Fibroblast of villous mesenchyme (primary cell): ENCODE results near the gene TRIM17. TPM values are rescaled to one million over a fixed set of nuclear protein-coding genes. Genes with fewer than 3 reads are reported as not detected.

ENCODE experiments used
- DNase-seq: peaks from one replicate; pipeline ENCODE4 v3.0.0-alpha.2; 2010; ENCODE audit warnings: low read depth
- H3K4me3 ChIP-seq: 2 replicates; pipeline ENCODE4 v1.5.1; 2011; ENCODE audit warnings: low read depth, mild to moderate bottlenecking, low read length
- CTCF ChIP-seq: IDR thresholded peaks from 2 replicates; pipeline ENCODE4 v1.5.1; 2012; ENCODE audit warnings: low read depth, mild to moderate bottlenecking, low read length; ENCODE audit not compliant: insufficient read depth
- total RNA-seq: library from RNA; depleted of rRNA; stranded (reverse); fragments of >200 nt; gene quantifications from 2 replicates; pipeline ENCODE4 v1.2.3, GENCODE V29; 2012

The TRIM17 gene
- total RNA-seq, 1 donor, result 0.43 TPM

- H3K4me3 ChIP-seq, result no peak overlapping the region
- DNase-seq, result no peak
- no peak for TF ChIP-seq CTCF
Observed at GRCh38 chr1:228369608-228370438, 46.8 kb downstream of the TRIM17 start.

DNA sequence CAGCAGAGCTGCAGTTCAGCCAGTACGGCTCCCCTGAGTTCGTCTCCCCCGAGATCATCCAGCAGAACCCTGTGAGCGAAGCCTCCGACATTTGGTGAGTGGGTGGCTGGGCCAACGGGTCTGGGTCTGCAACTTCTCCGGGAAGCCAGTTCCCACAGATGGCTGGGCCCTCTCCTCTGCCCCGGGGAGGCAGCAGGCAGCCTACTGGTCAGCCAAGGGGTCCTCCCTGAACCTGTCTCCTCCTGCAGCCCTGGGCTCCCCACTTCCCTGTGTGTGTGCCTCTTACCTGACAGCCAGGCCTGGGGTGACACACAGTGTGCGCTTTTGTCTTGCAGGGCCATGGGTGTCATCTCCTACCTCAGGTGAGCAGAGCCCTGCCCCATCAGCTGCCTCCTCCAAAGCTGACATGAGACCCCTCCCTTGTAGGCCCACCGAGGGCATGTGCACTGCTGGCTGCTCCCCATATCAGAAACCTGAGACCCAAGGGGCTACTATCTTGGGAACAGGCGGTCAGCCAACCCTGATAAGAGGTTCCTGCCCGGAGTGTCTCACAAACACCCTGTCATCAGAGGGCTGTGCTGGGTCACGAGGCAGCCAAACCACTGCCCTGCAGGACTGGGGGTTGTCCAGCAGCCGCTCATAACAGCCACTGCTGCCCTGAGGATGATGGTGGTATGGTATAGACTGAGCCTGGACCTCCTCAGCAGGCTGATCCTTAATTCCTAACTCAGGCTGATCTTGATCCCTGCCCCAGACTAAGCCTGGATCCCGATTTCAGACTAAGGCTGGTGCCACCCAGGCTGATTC is 47.7 kb downstream of the TRIM17 start:
- H3K4me3 ChIP-seq, result no peak overlapping the region
- DNase-seq, result peak; percentile 79
- TF ChIP-seq CTCF, result no peak

GRCh38 chr1:228367798-228368791 is 48.6 kb downstream of the TRIM17 start:
- no peak overlapping the region for H3K4me3 ChIP-seq
- no peak for DNase-seq
- TF ChIP-seq CTCF, result no peak

DNA sequence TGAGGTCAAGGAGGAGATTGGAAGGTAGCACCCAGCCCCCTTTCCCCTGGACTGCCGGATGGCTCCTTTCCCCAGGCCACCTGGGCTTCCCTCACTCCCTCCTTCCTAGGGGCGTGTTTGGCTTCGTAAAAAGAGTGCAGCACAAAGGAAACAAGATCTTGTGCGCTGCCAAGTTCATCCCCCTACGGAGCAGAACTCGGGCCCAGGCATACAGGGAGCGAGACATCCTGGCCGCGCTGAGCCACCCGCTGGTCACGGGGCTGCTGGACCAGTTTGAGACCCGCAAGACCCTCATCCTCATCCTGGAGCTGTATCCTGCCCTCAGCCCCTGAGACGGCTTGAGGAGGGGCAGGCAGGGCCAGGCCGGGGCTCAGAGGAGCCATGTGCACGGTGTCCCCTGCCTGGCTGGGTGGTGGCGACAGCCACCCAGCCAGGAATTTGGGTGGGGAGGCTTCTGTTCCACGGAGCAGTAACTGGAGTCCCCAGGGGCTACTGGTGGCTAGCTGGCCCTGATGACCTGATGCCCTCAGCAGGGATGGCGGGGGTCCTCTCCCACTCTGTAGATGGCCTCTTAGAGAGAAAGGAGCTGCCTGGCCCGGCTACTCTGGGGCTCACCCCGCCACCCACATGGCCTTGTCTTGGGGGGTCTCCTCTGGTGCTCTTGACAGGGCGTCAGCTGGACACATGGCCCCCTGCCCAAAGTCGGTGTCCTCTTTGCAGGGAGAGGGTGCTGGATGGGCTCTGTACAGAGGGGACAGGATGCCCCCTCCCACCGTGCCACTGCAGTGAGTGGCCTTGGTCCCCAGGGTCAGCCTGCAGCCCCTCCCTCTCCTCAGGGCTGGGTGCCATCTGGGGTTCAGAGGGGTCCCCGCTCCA is 49.6 kb downstream of the TRIM17 start:
- no peak for TF ChIP-seq CTCF
- no peak overlapping the region for H3K4me3 ChIP-seq
- no peak for DNase-seq

DNA sequence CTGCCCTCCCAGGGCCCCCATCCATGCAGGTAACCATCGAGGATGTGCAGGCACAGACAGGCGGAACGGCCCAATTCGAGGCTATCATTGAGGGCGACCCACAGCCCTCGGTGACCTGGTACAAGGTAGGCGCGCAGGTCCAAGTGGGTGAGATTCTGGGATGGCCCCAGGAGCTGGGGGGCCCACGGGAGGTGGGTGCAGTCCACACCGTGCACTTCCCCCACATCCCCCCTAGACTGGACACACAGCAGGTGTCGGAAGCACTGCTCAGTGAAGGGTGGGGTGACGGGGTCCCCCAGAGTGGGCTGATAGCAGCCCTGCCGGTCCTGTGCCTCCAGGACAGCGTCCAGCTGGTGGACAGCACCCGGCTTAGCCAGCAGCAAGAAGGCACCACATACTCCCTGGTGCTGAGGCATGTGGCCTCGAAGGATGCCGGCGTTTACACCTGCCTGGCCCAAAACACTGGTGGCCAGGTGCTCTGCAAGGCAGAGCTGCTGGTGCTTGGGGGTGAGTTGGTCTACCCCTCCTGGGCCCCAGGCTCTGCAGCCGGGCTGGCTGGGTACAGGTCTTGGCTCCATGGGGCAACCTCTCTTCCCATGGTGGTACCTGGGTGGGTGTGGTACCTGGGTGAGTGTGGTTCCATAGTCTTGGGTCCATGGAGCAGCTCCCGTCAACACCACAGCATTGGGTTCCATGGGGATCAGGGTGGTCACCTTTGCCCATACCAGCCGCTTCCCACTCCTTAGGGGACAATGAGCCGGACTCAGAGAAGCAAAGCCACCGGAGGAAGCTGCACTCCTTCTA is 50.4 kb downstream of the TRIM17 start:
- DNase-seq, result no peak
- no peak for TF ChIP-seq CTCF

More for the DNA sequence above, 50.4 kb downstream of the TRIM17 start:
- H3K4me3 ChIP-seq, result no peak overlapping the region
